ENCODE measurements around the gene CHRNB2. TPM values are rescaled to one million over a fixed set of nuclear protein-coding genes. Genes with fewer than 3 reads are reported as not detected.
A peak's percentile ranks its signal among the peaks of the same experiment; 100 is the strongest.

The CHRNB2 gene
- total RNA-seq, 4 donors from 2014 or later: under 0.01 to 0.65 (median 0.19) TPM

DNA sequence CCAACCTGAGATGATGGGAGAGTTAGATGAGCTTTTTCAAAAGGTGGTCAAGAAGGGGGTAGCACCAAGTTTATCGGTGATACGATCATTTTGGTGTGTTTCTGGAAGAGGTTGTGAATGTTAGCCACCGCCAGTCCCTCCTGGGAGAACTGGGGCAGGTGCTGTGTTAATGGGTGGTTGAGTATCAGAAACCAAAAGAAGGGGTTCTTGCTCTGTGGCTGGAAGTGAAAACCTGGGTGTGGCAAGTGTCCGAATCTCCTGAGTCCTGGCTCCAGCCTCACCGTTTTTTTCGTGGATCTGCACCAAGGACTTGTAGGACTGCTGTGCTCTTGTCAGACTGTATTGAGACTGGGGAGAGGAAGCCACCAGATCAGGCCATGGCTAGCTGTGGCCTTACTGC lies 16.9 kb upstream of the CHRNB2 start:
- no peak for DNase-seq (ENCODE audit: extremely low spot score)
- Histone ChIP-seq H3K9me3 (no peaks in the 10 kb centered on the region), H3K4me1 (peaks cover 12 to 47% (median 27%) of the 10 kb centered on the region in 4 donors), H3K27ac (replicated peaks in 1 of 4) (no peak overlapping the region), H3K36me3 (peaks cover 63 to 73% (median 70%) of the 10 kb centered on the region in 4 donors), H3K27me3 (no peaks in the 10 kb centered on the region), H3K4me3 (no peak overlapping the region)
- no peak for TF ChIP-seq POLR2AphosphoS5 (IDR thresholded peaks at IDR 0.05)
- TF ChIP-seq EP300 (IDR thresholded peaks at IDR 0.05): no peak
- TF ChIP-seq POLR2A (IDR thresholded peaks at IDR 0.05; ENCODE audit: low read depth): no peak
- TF ChIP-seq, protein P1, sequence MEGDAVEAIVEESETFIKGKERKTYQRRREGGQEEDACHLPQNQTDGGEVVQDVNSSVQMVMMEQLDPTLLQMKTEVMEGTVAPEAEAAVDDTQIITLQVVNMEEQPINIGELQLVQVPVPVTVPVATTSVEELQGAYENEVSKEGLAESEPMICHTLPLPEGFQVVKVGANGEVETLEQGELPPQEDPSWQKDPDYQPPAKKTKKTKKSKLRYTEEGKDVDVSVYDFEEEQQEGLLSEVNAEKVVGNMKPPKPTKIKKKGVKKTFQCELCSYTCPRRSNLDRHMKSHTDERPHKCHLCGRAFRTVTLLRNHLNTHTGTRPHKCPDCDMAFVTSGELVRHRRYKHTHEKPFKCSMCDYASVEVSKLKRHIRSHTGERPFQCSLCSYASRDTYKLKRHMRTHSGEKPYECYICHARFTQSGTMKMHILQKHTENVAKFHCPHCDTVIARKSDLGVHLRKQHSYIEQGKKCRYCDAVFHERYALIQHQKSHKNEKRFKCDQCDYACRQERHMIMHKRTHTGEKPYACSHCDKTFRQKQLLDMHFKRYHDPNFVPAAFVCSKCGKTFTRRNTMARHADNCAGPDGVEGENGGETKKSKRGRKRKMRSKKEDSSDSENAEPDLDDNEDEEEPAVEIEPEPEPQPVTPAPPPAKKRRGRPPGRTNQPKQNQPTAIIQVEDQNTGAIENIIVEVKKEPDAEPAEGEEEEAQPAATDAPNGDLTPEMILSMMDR (IDR thresholded peaks at IDR 0.05): no peak
- 76% methylated on average over 6 of the region's 6 CpGs for WGBS
- intact Hi-C loops (cut with DNase I): loop anchor here (5.0 to 10.0 kb wide), 3 partner anchors 146 to 382 kb away; partner anchors contain the start of gene IL6R

GRCh38 chr1:154551474-154551873 lies 16.1 kb upstream of the CHRNB2 start:
- H3K4me1 ChIP-seq: peaks cover 20 to 55% (median 35%) of the 10 kb centered on the region in 4 donors
- intact Hi-C loops (cut with DNase I): loop anchor here (5.0 to 10.0 kb wide), 3 partner anchors 147 to 381 kb away; partner anchors contain the start of gene IL6R

GRCh38 chr1:154552036-154552435 lies 15.5 kb upstream of the CHRNB2 start:
- peaks cover 65 to 76% (median 72%) of the 10 kb centered on the region in 4 donors for H3K36me3 ChIP-seq
- no peaks in the 10 kb centered on the region for H3K9me3 ChIP-seq
- H3K27ac ChIP-seq (replicated peaks in 1 of 4): peak overlapping the region in 1 of 4 donors; percentile 33

More at GRCh38 chr1:154551474-154551873, 16.1 kb upstream of the CHRNB2 start:
- Histone ChIP-seq H3K4me3 (no peak overlapping the region), H3K36me3 (peaks cover 65 to 76% (median 72%) of the 10 kb centered on the region in 4 donors), H3K9me3 (no peaks in the 10 kb centered on the region), H3K27ac (replicated peaks in 1 of 4) (no peak overlapping the region), H3K27me3 (no peaks in the 10 kb centered on the region)
- TF ChIP-seq, protein P1 (IDR thresholded peaks at IDR 0.05): no peak
- no peak for TF ChIP-seq POLR2AphosphoS5 (IDR thresholded peaks at IDR 0.05)
- TF ChIP-seq EP300 (IDR thresholded peaks at IDR 0.05): no peak
- TF ChIP-seq POLR2A (IDR thresholded peaks at IDR 0.05; ENCODE audit: low read depth): no peak
- DNase-seq (ENCODE audit: extremely low spot score): no peak
- WGBS: 80% methylated on average over 1 of the region's 4 CpGs

GRCh38 chr1:154553056-154554030 lies 14.2 kb upstream of the CHRNB2 start:
- Histone ChIP-seq H3K27ac (replicated peaks in 1 of 4) (peak overlapping the region in 3 of 4 donors; percentile 8 to 33 (median 20)), H3K9me3 (no peaks in the 10 kb centered on the region), H3K4me1 (peaks cover 30 to 68% (median 48%) of the 10 kb centered on the region in 4 donors), H3K36me3 (peaks cover 65 to 76% (median 72%) of the 10 kb centered on the region in 4 donors), H3K4me3 (no peak overlapping the region), H3K27me3 (no peaks in the 10 kb centered on the region)
- DNase-seq (ENCODE audit: extremely low spot score): no peak
- WGBS: 44% methylated on average over 12 of the region's 12 CpGs
- intact Hi-C loops (cut with DNase I): loop anchor here (5.0 to 10.0 kb wide), 3 partner anchors 149 to 379 kb away; partner anchors contain the start of gene IL6R
- TF ChIP-seq POLR2A (IDR thresholded peaks at IDR 0.05; ENCODE audit: low read depth): no peak
- TF ChIP-seq, protein P1 (IDR thresholded peaks at IDR 0.05): no peak

More at GRCh38 chr1:154552036-154552435, 15.5 kb upstream of the CHRNB2 start:
- intact Hi-C loops (cut with DNase I): loop anchor here (5.0 to 10.0 kb wide), 3 partner anchors 147 to 380 kb away; partner anchors contain the start of gene IL6R
- DNase-seq (ENCODE audit: extremely low spot score): no peak
- H3K4me1 ChIP-seq: peaks cover 26 to 61% (median 41%) of the 10 kb centered on the region in 4 donors
- 82% methylated on average over 6 of the region's 6 CpGs for WGBS
- no peaks in the 10 kb centered on the region for H3K27me3 ChIP-seq
- no peak overlapping the region for H3K4me3 ChIP-seq
- TF ChIP-seq POLR2AphosphoS5 (IDR thresholded peaks at IDR 0.05): no peak
- TF ChIP-seq, protein P1 (IDR thresholded peaks at IDR 0.05): no peak
- no peak for TF ChIP-seq POLR2A (IDR thresholded peaks at IDR 0.05; ENCODE audit: low read depth)
- no peak for TF ChIP-seq EP300 (IDR thresholded peaks at IDR 0.05)

Measured in esophagus muscularis mucosa (tissue), 4 donors.